GM20431 (cell line): ENCODE results near the gene ZBTB7C.

Experiments used
- in situ Hi-C: fragments of 300-500 bp; cut with MseI, MboI; formaldehyde crosslinking; loops from one replicate; pipeline ENCODE4 v1.15.0; 2020; ENCODE audit warnings: low sequenced_read_pairs; ENCODE audit not compliant: unreplicated experiment

Gene ZBTB7C

DNA sequence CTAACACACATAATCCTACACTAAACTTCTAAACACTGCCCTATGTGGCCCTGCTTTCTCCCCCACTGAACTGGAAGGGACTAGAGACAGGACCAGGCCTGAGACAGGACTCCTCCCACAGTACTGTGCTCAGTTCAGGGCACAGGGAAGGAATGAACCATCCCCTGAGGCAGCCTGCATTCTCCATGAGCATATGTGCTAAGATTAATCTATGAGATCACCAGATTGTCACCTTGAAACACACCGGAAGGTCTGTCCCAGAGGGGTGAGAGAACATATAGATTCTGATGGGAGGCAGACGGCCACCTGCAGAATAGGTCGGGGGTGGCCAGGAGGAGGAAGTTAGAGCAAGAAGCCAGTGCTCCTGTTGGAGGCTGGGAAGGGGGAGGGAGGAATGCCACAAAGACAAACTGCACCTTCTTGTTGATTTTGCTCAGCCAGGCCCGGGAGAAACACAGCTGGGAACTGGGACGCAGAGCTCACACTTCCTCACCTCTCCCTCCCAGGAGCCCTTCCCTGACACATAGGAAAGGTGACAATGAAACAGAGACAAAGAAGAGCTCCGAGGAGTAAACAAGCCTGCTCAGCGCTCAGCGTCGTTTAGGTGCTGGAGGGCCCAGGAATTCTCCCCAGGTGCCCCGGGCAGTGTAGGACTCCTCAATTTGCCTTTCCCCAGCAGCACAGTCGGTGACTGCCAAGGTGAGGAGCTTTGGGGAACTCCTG, 52.1 kb downstream of the ZBTB7C start:
- in situ Hi-C loops: no loop called here

DNA sequence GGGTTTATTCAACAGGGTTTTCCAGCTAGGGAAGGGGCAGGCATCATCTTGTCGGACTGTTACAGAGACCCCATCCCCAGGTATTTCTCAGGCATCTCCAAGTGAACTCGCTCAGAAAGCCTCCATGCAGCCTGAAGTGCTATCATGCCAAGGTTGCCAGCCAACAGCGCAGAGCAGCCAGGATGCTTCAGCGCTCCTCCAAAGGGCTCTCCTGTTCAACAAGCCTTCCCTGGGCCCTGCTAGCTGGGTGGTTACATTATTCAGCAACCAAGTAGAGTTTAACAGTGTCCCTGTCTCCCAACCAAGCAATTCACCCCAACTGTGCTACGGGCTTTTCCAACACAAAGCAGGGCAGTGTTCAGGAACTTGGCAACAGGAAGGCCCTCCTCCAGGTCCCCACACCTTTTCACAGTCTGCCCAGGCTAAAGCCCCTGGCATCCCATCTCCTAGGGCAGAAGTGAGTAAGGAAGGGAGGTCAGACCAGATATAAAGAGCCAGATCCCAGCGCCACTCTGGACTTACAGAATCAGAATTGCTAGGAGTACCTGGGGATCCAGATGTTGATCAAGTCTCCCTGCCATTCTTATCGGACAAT, 52.9 kb downstream of the ZBTB7C start:
- in situ Hi-C loops: no loop called here

DNA sequence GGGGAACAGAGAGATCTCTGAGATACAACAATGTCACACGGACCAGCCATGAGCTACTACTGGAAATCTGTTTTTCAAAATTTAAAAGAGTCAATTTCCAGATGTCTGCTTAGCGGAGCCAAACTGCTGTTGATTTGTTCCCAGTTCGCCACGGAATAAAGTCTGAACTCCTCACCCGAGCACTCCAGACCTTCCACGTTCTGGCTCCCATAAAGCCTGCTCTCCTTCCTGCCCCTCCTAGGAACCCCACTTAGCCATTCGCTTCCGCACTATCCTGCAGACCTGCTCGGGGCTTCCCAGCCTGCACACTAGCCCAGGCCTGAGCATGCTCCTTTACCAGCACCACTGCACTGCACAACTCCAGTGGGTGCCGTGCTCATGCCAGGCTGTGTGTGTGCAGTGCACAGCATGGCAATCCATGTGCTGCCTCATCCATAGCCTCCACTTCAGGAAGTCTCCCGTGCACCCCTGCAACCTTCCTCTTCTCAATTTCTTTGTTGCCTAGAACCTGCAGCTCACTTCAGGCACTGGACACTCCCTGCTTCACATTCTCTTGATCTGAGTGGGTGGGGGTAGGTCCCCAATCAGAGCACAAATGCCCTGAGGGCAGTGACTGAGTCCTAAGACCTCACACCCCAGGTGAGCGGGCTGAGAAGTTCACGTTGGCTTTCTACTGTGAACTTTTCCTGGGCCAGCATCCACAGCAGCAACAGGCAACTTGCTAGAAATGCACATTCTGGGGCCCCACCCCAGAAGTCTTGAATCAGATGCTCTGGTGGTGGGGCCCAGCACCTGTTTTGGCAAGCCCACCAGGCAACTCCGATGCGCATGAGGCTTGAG, 53.7 kb downstream of the ZBTB7C start:
- in situ Hi-C loops: no loop called here

GRCh38 chr18:48354746-48355260, 54.4 kb downstream of the ZBTB7C start:
- in situ Hi-C loops: no loop called here

DNA sequence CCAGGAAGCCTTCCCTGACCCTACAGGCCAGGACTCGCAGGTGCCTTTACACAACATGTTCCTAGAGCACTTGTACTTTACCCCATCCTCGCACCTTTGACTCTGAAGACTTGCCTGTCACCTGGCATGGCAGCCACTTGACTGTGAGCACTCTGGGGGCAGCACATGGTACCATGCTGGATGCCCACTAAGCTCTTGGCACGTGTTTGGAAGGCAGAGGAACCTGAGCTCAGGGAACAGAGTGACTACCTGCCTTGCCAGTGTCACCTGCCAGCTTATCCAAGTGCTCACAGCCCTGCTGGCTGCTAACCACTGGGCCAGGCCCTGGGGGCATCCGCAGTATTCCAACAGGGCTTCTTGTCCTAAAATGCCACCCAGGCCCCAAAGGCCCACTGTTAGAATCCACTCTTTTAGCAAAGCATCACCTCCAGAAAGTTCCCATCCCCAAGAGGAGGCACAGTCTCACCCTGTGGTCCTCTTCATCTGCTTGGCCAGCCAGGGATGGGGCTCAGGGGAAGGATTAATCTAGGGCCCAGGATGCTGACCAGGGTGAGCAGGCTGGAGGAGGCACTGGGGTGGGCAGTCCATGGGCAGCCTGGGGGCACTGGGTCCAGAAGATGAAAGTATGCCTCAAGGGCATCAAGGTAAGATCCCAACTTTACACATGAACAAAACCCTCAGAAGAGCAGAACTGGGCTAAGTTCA, 57.0 kb downstream of the ZBTB7C start:
- in situ Hi-C loops: no loop called here

DNA sequence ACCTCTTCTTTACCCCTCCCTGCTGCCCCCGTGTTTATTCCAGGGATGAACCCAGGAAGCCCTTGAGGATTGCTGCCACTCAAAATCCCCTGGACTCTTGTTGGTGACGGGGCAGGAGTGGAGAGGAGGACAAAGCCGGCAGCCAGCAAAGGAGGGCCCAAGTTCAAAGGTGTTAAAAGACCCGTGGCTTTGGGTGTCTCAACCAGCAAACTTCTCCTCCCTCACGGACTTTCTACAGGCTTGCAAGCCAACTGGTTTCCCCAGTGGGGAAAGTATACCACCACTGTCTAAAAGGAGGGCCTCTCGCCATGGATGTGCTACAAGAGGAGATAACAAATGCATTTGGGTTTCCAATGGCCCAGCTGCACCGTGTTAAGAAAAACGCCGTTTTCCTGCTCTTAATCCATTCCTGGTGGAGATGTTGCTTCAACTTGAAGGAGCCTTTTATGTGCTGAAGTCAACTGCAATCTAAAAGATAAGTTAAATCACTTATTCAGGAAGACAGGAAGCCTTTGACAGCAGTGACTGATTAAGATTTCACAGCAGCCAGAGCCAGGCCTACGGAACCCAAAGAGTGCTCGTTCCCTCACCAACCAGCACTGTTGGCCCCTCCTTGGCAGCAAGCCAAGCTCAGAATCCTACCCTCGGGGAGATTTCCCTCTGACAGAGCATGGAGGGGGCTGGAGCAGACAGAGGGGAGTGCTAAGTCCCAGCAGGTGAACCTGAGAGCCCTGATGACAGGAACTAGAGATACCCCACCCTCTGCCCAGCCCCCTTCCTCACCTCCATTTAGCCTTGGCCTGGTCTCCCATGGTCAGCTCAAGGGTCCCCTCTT, 57.8 kb downstream of the ZBTB7C start:
- in situ Hi-C loops: no loop called here

DNA sequence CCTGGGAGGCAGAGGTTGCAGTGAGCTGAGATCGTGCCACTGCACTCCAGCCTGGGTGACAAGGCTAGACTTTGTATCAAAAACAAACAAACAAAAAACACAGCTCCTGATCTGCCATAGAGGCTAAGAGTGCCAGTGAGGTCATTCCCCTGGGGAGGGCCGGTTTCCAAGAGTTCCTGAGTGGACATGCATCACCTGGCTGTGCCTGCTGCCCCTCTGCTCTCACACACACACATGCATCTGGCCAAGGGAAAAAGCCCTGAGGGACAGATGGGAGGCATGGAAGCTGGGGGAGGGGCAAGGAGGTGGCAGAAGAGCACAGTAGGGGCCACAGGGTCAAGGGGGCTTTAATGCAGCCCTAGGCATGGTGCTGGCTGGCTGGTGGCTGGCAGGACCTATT, 60.4 kb downstream of the ZBTB7C start:
- in situ Hi-C loops: no loop called here

GRCh38 chr18:48347756-48348326, 61.3 kb downstream of the ZBTB7C start:
- in situ Hi-C loops: no loop called here

GRCh38 chr18:48345596-48345995, 63.6 kb downstream of the ZBTB7C start:
- in situ Hi-C loops: no loop called here

DNA sequence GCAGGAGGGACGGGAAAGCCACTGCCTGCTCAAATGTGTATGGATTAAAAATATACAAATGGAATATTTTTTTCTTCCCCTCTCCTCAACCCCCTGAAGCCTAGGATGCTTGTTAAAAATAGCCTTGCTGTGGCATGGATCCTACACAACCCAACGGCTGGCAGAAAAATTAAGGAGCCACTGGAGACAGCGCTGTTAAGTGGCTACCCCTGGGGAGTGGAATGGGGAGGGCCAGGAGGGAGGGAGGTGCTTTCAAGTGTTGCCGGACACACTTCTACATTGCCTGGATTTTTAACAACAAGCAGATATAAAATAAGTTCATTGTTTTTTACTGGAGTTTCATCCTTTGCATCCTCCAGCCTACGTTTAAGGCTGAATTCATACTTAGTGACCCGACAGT, 66.6 kb downstream of the ZBTB7C start:
- in situ Hi-C loops: no loop called here

DNA sequence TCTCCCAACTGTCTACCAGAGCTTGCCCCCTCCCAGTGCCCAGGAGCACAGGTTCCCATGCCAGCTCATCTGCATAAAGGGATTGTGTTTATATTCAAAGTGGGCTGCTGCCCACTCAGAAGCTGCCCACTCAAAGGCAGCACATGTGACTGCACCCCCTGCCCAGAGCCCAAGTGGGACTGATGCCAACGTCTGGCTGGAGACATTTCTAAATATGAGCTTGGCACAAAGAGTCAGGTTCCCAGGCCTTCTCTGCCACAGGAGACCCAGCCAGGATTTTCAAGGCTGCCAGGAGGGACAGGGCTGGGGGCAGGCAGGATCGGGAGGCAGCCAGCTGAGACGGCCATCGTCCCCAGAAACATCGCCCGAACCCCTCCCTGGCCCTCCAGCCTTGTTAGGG, 67.1 kb downstream of the ZBTB7C start:
- in situ Hi-C loops: no loop called here

DNA sequence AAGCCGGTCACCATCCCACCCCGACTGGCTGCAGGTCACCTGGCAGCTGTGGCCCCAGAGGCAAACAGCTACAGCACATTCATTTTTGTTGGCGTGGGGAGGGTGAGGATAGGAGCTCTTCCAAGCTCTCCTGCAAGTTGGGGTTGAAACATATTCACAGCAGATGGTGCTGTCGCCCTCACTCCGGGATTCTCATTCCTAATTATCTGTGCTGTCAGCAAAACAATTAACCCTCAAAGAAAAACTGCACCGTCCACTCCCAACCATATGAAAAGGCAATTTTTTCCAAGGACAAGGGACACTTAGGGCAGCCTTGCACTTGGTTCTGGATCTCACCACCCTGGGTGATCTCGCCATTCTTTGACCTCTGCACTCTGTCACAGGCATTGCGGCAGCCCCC, 68.6 kb downstream of the ZBTB7C start:
- in situ Hi-C loops: no loop called here

DNA sequence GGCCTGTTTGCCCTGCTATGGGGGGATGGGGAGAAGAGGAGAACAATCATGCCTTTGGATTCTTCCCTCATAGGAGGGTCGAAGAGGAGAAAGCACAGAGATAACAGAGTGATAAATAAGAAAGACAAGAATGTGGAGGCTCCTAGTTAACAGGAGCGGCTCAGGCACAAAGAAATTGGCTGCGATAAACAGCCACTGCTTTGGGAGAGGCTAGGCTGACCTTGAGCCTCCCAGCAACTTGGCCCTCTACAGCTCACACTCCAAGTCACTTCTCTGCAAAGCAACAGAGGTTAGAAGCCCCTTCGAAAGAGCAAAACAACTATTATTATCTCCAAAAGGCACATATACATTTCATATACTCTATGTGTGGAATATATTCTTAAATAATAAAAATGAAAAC, 69.5 kb downstream of the ZBTB7C start:
- in situ Hi-C loops: no loop called here

DNA sequence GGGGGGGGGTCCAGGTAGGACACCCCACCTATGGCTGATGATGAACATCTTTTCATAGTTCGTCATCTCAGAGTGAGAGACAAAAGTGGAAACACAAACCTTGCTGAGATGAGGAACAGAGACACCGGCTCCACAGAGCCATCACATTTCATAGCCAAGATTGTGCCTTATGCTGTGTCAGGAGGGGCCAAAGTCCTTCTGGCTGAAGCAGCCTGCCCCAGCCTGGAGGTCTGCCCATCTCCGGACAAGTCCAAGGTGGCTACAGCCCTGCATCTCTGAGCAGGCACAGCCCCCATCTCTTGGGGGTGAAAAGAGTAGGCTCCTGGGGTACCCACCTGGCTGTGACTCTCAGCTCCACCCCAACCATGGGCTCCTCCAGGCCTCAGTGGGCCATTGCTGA, 70.3 kb downstream of the ZBTB7C start:
- in situ Hi-C loops: no loop called here

- in situ Hi-C loops: no loop called here
Measured at GRCh38 chr18:48337053-48337452, 72.1 kb downstream of the ZBTB7C start.

- in situ Hi-C loops: no loop called here
Measured at GRCh38 chr18:48336332-48336731, 72.9 kb downstream of the ZBTB7C start.

DNA sequence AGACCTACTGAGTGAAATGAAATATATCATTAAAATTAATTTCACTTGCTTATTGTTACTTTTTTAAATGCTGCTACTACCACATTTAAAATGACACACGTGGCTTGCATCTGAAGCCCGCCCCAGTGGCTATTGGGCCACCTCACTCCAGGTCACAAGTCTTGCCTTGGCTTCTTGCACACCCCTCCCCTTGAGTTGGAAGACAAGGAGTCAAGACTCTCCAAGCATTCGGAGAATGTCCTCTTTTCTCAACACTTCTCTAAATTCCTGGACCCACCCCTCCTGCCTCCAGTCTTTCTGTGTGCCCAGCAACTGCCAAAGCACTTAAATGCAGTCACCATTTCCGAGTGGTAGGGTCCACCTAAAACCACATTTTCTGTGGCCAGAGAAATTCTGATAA, 73.4 kb downstream of the ZBTB7C start:
- in situ Hi-C loops: no loop called here

DNA sequence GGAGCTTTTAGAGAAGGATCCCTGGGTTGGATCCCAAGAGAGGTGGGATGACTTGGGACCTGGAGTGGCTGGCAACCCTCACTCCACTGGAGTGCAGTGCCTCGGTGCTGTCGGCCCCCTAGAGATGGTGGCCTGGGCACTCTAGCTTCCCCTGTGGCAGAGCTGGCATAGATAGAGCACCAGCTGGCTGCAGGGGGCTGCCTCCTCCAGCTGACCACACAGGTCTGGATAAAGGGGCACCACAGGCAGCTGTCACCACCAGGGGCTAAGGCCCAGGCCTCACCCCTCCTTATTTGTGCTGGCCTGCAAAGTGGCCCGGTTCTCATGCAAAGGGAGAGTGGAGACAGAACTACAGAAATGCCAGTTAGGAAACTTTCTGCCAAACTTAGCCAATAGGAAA, 74.3 kb downstream of the ZBTB7C start:
- in situ Hi-C loops: no loop called here

DNA sequence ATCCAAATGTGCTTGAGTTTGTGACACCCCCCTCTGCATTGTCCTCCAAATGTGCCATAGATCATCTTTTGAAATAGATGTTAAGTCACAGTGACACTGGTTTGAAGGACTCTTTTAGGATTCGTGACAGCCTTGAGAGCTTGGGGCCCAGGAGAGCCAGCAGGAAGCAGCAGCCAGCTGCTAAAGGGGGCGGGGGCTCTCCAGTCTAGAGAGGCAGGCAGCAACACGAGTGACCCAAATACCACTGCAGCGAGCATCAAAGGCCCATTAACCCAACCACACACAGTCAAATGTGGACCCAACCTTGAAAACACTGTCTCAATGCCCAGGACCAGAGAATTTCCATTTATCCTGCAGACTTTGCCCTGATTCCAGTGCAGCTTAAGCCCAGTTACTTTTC, 75.6 kb downstream of the ZBTB7C start:
- in situ Hi-C loops: no loop called here
